GM18873 (cell line): ENCODE data around the gene SLC39A3.

Experiments
- ATAC-seq: cut with Tn5 transposase; IDR thresholded peaks from one replicate; pipeline ENCODE4 v1.9.1; 2021; ENCODE audit warnings: mild to moderate bottlenecking, moderate library complexity, moderate number of reproducible peaks; ENCODE audit not compliant: unreplicated experiment, low FRiP score

SLC39A3 gene

DNA sequence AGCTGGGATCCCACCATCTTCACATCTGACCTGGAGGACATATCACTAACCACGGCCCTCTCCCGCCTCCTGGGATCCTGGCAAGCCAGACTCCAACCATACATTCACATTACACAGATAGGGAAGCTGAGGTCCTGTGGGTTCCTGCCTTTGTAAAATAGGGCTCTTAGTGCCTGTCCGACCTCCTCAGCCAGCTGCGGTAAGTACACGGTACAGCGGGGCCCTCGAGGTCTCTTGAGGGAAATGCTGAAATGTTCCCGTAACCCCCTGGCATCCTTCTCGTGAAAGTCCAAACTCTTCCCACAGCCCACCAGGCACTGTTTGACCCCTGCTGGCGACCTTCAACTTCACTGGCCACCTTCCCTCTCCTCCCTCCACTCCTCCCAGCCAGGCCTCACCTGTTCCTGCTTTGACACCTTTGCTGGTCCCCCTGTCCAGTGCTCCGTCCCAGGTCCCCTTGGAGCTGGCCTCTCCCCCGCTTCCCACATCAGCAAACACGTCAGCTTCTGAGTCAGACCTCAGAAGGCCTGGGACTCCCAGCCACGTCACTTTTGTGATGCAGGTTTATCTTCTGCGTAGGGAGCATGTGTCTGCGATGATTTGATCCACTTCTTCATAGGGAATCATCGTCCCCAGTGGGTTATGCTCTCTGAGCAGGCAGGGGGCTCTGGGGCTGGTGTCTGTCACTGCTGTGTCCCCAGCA lies 28.5 kb downstream of the SLC39A3 start:
- ATAC-seq: no peak

DNA sequence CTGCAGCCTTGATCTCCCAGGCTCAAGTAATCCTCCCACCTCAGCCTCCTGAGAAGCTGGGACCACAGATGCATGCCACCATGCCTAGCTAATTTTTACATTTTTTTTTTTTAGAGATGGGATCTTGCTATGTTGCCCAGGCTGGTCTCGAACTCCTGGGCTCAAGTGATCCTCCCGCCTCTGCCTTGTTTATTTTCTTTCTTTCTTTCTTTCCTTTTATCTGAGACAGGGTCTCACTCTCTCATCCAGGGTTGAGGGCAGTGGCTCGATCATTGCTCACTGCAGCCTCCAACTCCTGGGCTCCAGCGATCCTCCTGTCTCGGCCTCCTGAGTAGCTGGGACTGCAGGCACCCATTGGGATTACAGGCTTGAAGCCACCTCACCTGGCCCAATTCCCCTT lies 33.6 kb downstream of the SLC39A3 start:
- no peak for ATAC-seq

DNA sequence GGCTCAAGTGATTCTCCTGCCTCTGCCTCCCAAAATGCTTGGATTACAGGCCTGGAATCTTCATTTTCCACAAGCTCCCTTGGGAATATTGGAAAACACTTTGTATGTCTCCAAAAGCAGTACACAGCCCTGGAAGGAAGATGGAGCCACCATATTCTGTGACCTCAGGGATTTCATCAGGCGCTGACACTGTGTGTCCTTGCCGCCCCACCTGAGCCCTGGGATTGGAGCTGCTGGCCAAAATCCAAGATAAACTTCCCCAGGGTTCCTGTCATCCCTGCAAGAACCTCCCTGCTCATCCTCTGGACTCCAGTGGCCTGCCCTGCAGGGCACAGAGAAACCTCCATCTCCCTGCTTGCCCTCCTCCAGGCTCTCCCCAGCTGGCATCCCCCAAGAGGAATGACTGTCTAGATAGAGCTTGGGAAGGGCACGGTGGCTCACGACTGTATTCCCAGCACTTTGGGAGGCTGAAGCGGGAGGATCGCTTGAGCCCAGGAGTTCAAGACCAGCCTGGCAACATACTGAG lies 36.1 kb downstream of the SLC39A3 start:
- no peak for ATAC-seq

DNA sequence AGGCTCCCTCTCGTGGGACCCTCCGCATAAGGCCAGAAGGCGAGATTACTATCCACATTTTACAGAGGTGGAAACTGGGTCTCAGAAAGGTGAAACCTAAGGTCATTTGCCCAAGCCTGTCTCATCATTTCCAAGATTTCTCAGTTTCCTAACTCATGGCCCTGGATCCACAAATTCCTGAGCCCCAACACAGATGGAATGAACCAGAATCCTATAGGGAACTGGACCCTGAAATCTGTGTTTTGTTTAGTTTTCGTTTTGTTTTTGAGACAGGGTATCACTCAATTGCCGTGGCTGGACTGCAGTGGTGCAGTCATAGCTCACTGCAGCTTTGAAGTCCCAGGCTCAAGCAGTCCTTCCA lies 36.8 kb downstream of the SLC39A3 start:
- no peak for ATAC-seq

DNA sequence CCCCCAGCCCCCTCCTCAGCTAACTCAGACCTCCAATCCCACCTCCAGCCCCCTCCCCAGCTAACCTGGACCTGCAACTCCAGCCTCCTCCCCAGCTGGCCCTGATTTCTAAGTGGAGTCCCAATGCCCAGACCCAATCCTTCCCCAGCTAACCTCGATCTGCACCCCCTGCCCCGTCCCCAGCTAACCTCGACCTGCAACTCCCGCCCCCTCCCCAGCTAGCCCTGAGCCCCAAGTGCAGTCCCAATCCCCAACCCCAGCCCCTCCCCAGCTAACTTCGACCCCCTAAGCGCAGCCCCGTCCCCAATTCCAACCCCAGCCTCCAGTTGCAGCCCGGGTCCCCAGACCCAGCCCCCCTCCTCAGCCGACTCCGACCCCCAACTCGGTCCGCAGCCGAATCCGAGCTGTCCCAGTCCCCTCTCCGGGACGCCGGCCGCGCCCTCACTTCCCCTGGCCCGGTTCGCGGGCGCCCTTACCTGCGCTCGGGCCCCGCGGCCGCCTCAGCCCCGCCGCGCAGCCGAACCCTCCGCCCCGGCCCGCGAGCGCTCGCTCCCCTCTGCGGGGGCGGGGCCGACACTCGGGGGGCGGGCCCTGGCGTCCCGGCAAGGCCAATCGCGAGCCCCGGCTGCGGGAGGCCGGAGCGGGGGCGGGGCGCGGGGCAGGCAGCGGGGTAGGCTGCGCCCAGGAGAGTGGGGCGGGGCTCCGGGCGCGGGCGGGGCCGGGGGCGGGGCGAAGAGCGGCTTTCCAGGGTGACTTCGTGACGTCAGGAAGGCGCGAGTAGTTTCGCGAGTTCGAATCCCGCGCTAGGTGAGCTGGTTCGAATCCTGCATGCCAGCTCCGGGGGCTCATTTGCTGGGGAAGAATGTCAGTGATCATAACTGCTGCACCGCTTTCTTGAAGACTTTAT lies 37.4 kb downstream of the SLC39A3 start, which contains the start of gene GNG7:
GNG7 (minus strand) TSS at position 525 of the 907 bp plus-strand sequence. CDS start 182,006 bp downstream, outside the sequence.
- ATAC-seq: no peak

DNA sequence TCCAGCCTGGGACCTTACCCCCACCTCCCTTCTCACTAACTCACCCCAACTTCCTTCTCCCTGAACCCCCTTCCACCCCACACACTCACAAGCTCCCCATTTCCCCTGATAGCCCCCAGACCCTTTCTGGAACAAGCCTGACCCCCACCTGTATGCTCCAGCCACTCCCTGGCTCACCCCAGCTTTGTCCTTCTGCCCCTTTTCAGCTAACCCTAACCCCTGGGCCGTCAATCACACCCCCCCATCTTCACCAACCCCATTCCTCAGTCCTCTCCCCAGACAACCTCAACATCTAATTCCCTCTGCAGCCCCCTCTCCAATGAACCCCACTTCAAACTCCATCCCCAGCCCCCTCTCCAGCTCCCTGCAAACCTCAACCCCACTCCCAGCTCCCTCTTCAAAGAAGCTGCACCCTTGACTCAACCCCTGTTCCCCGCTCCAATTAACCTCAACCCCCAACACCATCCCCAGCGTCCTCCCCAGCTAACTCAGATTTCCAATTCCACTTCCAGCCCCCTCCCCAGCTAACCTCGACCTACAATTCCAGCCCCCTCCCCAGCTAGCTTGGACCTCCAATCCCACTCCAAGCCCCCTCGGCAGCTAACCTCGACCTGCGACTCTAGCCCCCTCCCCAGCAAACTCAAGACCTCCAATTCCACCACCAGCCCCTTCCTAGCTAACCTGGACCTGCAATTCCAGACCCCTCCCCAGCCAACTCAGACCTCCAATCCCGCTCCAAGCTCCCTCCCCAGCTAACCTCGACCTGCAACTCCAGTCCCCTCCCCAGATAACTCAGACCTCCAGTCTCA lies 38.3 kb downstream of the SLC39A3 start:
- ATAC-seq: no peak

DNA sequence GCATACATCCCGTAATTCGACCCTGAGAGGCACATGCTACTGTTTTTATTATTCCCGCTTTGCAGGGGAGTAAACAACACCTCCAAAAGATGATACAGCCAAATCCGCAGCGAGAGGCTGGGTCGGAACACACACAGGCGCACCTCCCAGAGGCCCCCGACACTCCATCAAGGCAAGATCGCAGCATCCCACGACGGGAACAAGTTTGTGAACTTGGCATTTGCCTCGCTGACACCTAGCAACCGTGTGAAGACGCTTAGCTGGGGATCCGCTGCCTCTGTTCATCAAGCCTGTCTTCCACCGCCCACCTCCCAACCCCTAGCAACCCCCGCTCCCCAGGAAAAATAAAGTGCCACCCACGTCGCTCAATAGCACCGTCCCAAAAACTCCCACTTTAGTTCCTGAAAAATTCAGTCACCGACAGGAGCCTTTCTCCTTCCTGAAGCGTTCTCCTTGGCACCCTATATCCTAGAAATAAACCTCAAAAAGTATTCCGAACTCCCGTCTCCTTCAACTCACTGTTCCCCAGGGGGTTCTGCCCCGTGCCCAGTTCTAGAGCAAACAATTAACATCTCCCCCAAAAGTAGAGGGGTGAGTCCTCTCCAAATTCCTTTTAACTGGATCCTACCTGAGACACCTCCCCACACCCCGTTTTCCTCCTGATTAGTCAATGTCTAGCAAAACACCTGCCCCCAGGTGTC lies 39.0 kb downstream of the SLC39A3 start:
- no peak for ATAC-seq

DNA sequence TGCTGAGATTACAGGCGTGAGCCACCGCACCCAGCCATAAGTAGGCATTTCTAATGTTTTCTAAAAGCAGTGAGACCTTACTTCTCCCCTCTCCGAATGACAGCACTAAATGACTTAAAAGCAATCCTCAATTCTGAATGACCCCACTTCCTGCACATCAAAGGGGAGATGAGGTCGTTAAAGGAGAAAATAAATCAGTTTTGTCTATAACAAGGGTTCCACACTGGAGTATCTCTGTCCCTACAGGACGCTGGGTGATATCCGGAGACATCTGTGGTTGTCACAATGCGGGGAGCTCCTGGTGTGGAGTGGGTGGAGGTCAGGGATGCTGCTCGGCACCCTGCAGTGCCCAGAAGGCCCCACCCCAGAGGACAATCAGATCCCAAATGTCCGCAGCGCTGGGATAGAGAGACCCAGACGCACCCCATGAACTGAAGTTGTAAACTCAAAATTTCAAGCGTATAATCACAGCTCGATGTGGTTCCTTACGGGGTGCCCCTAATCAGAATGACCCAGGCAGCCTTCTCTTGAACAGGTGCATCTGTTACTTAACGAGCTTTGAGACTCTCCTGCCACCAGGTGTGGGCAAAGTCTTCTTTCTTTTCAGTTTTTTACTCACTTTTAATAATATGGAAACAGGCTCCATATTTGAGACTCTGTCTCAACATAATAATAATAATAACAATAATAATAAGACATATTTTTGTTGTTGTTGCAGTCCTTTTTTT lies 40.2 kb downstream of the SLC39A3 start:
- ATAC-seq: no peak

DNA sequence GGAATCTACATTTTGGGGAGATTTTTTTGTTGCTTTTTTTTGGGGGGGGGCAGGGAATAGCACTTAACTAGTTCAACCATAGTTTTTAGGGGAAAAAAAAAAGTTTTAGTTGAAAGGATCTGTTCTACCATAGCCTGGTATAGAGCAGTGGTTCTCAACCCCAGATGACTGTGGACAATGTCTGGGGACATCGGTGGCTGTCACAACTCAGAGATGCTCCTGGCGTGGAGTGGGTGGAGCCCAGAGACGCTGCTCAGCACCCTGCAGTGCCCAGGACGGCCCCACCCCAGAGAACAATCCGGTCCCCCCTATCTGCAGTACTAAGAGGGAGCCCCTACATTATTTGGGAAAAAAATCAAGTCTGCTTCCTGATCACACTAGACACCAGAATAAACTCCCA lies 45.6 kb downstream of the SLC39A3 start:
- no peak for ATAC-seq

DNA sequence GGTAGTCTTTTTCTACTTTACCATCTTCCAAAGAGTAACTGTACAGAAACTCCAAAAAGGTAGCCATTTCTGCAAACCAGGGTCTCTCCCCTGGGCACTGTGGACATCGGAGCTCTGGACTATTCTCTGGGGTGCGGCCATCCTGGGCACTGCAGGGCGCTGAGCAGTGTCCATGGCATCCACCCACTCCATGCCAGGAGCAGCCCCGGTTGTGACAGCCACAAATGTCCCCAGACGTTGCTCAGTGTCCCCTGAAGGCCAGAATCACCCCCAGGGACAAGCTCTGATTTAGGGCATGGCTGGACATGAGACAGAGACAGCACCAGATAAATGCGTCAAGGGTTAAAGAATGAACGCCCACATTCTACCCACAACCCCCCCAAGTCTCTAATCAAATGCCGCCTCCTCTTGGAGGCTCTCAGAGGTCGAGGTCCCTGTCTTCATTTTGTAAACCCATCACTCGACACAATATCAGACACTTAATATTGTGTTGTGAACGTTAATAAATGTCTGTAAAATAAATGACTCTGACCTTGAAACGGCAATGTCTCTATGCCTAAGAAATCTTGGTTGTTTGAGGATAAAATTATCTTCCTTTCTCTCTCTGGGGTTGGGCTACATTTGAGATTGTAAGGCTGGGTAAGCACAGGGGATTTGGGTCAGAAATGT lies 46.2 kb downstream of the SLC39A3 start:
- ATAC-seq: no peak

DNA sequence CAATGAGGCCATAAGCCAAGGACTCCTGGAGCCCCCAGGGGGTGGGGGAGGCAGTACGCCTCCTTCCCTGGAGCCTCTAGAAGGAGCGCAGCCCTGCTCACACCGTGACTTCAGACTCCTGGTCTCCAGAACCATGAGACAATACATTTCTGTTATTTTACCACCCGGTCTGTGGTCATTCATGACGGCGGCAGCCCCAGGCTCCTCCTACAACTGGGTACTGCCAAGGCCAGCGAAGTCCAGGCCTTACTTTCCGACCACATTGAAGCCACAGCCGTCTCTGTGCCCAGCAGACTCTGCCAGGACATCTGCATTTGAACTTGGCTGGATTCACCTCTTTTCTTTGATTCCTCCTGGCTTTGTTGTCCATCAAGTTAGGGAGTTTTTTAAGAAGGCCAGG lies 47.9 kb downstream of the SLC39A3 start:
- no peak for ATAC-seq

DNA sequence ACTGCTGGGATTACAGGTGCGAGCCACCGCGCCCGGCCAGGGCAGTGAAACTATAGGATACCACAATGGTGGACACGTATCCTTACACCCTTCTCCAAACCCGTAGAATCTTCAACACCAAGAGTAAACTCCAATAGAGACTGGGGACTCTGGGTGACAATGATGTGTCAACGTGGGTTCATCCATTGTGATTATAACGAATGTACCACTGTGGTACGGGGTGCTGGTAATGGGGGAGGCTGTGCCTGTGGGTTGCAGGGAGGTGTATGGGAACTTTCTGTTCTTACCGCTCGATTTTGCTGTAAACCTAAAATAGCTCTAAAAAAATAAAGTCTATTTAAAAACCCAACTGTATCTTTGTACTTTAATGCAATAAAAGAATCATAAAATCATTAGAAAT lies 49.0 kb downstream of the SLC39A3 start:
- no peak for ATAC-seq

DNA sequence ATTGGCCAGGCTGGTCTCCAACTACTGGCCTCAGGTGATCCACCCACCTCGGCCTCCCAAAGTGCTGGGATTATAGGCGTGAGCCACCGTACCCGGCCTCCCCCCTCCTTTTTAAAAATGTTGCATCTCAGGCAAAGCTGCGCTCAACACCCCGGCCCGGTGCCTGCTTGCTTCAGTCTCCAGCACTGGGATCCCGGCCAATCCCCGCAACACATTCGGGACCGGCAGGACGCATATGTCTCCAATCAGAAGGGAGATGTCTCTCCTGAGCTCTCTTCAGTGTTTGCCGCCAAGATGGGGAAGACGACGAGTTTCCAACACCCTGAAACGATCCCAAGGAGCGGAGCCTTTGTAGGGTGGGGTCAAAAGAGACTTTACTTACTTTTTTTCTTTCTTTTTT lies 53.5 kb downstream of the SLC39A3 start:
- no peak for ATAC-seq

DNA sequence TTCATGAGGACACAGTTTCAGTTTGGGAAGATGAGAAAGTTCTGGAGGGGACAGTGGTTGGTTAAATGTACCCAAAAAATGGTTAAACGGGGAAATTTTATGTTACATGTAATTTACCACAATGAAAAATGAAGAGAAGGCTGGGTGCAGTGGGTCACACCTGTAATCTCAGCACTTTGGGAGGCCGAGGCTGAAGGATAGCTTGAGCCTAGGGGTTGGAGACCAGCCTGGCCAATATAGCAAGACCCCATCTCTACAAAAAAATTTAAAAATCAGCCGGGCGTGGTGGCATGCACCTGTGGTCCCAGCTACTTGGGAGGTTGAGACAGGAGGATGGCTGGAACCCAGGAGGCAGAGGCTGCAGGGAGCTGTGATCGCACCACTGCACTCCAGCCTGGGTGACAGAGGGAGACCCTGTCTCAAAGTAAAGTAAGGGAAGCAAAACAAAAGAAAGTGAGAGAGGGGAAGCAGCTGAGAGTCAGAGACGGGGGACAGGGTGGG lies 54.6 kb downstream of the SLC39A3 start:
- no peak for ATAC-seq

DNA sequence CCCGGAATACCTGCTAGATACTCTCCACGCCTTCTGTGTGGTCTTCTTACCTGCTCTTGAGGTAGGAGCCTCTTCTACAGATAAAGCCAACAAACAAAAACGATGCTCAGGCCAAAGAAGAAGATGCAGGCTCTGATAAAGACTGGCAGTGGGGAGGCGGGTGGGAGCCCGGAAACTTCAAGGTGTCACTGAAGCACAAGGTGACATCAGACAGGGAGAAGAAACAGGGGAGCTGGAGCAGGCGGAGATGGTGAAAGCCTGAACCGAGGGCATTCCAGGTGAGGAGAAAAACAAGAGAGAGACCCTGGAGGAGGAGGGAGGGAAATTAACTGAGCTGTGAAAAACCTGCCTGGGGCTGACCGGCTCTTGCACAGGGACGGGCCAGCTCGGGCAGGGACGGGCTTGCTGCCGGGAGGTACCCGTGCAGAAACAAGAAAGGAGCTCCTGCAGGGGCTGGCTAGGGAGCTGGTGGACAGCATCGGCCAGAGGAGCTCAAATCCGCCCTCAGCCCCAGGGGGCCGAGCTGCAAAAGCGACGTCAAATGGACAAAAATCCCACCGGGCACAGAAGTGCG lies 56.3 kb downstream of the SLC39A3 start:
- no peak for ATAC-seq
